Astrocyte (in vitro differentiated cells and primary cell): ENCODE results near the gene LPCAT4. TPM values are rescaled to one million over a fixed set of nuclear protein-coding genes. Genes with fewer than 3 reads are reported as not detected.

Experiments used
- DNase-seq: peaks from one replicate; pipeline ENCODE4 v3.0.0-alpha.2; 2010; ENCODE audit warnings: low read depth
- FAIRE-seq: peaks from 2 replicates; lab custom pipeline; 2011; peaks lifted over from hg19 to GRCh38; lab: Jason Lieb, UNC
- H2AFZ ChIP-seq: 2 replicates; pipeline ENCODE4 v1.6.0; 2012; ENCODE audit warnings: low read depth, low read length, inconsistent platforms
- H3K27ac ChIP-seq: 2 replicates; pipeline ENCODE4 v1.5.1; 2011; ENCODE audit warnings: low read depth, low read length, inconsistent platforms
- H3K27me3 ChIP-seq: 2 replicates; pipeline ENCODE4 v1.6.0; 2011; ENCODE audit warnings: low read length, inconsistent platforms; ENCODE audit not compliant: insufficient read depth
- H3K36me3 ChIP-seq: 2 replicates; pipeline ENCODE4 v1.5.1; 2011; ENCODE audit warnings: low read length, inconsistent platforms; ENCODE audit not compliant: insufficient read depth
- H3K4me1 ChIP-seq: 2 replicates; pipeline ENCODE4 v1.5.1; 2011; ENCODE audit warnings: low read length, inconsistent platforms; ENCODE audit not compliant: insufficient read depth
- H3K4me2 ChIP-seq: 2 replicates; pipeline ENCODE4 v1.6.0; 2012; ENCODE audit warnings: low read length, inconsistent platforms
- H3K4me3 ChIP-seq: 2 replicates; pipeline ENCODE4 v1.5.1; 2011; ENCODE audit warnings: low read depth, mild to moderate bottlenecking, low read length, inconsistent platforms; ENCODE audit not compliant: insufficient read depth
- H3K79me2 ChIP-seq: 2 replicates; pipeline ENCODE4 v1.6.0; 2012; ENCODE audit warnings: mild to moderate bottlenecking, low read length, inconsistent platforms; ENCODE audit not compliant: insufficient read depth
- H3K9ac ChIP-seq: 2 replicates; pipeline ENCODE4 v1.6.0; 2012; ENCODE audit warnings: mild to moderate bottlenecking, low read length, inconsistent platforms
- H3K9me3 ChIP-seq: 2 replicates; pipeline ENCODE4 v1.5.1; 2012; ENCODE audit warnings: low read depth, mild to moderate bottlenecking, low read length, inconsistent platforms; ENCODE audit not compliant: insufficient read depth
- H4K20me1 ChIP-seq: 2 replicates; pipeline ENCODE4 v1.6.0; 2012; ENCODE audit warnings: low read length, inconsistent platforms; ENCODE audit not compliant: insufficient read depth
- H3K27ac Mint-ChIP-seq: one replicate; pipeline ENCODE4 v1.8.0; 2021; ENCODE audit warnings: mild to moderate bottlenecking, mixed read lengths; ENCODE audit not compliant: unreplicated experiment
- H3K27me3 Mint-ChIP-seq: one replicate; pipeline ENCODE4 v1.8.0; 2021; ENCODE audit warnings: low read depth, mixed read lengths; ENCODE audit not compliant: unreplicated experiment
- H3K36me3 Mint-ChIP-seq: one replicate; pipeline ENCODE4 v1.8.0; 2021; ENCODE audit warnings: low read depth, mixed read lengths; ENCODE audit not compliant: unreplicated experiment
- H3K4me1 Mint-ChIP-seq: one replicate; pipeline ENCODE4 v1.8.0; 2021; ENCODE audit warnings: low read depth, mixed read lengths; ENCODE audit not compliant: unreplicated experiment
- H3K4me3 Mint-ChIP-seq: one replicate; pipeline ENCODE4 v1.8.0; 2021; ENCODE audit warnings: mild to moderate bottlenecking, moderate library complexity, mixed read lengths; ENCODE audit not compliant: unreplicated experiment
- H3K9me3 Mint-ChIP-seq: one replicate; pipeline ENCODE4 v1.8.0; 2021; ENCODE audit warnings: mild to moderate bottlenecking, mixed read lengths; ENCODE audit not compliant: unreplicated experiment
- CTCF ChIP-seq: IDR thresholded peaks from 2 replicates; pipeline ENCODE4 v1.5.1; 2011; ENCODE audit warnings: low read depth, mild to moderate bottlenecking, inconsistent platforms, low read length, moderate library complexity; ENCODE audit not compliant: insufficient read depth
- EZH2 ChIP-seq: IDR thresholded peaks from 2 replicates; pipeline ENCODE4 v1.6.1; 2012; ENCODE audit warnings: mild to moderate bottlenecking, low read length, inconsistent platforms; ENCODE audit not compliant: insufficient read depth
- total RNA-seq: library from RNA; stranded (reverse); gene quantifications from 2 replicates; pipeline ENCODE4 v1.2.1, GENCODE V29; 2021

LPCAT4 gene
- total RNA-seq, 1 donor from 2014 or later: 44.4 TPM

GRCh38 chr15:34359416-34359815 lies 7.6 kb downstream of the LPCAT4 start:
- Histone ChIP-seq H2AFZ (no peak overlapping the region), H3K4me2 (no peak overlapping the region), H3K36me3 (peaks cover 13% of the 10 kb centered on the region), H3K4me1 (no peaks in the 10 kb centered on the region), H4K20me1 (peaks cover 7% of the 10 kb centered on the region), H3K9me3 (no peaks in the 10 kb centered on the region), H3K4me3 (no peak overlapping the region), H3K27ac (no peak overlapping the region), H3K79me2 (no peaks in the 10 kb centered on the region), H3K9ac (no peak overlapping the region), H3K27me3 (no peaks in the 10 kb centered on the region)
- Mint-ChIP-seq H3K4me3 (no peak overlapping the region), H3K27ac (no peak overlapping the region), H3K4me1 (peaks cover 3% of the 10 kb centered on the region), H3K36me3 (peaks cover 34% of the 10 kb centered on the region), H3K9me3 (no peaks in the 10 kb centered on the region), H3K27me3 (no peaks in the 10 kb centered on the region)
- TF ChIP-seq EZH2: no peak
- no peak for TF ChIP-seq CTCF
- DNase-seq: no peak
- FAIRE-seq: no peak

DNA sequence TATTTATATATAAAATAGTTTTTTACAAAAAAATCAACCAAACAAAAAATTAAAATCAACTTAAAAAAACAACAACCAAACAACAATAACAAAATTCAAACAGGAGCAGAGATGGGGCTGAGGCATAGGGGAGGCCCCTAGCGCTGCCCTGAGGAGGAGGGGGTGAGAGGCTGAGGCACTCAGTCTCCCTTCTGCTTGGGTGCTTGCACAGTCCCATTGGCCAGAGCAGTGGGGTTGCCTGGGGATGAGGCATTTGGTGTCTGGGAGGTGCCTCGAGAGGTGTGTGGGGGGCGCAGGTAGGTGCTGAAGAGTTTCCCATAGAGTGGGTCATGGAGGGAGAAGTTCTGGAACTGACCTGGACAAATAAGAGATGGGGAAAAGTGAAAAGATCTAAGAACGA lies 8.0 kb downstream of the LPCAT4 start:
- Mint-ChIP-seq H3K9me3 (no peaks in the 10 kb centered on the region), H3K27me3 (no peaks in the 10 kb centered on the region), H3K36me3 (peaks cover 39% of the 10 kb centered on the region), H3K4me1 (peaks cover 3% of the 10 kb centered on the region), H3K4me3 (no peak overlapping the region), H3K27ac (no peak overlapping the region)
- no peak overlapping the region for H3K9ac ChIP-seq
- no peaks in the 10 kb centered on the region for H3K9me3 ChIP-seq
- H3K27me3 ChIP-seq: no peaks in the 10 kb centered on the region
- DNase-seq (no peak), FAIRE-seq (no peak)
- TF ChIP-seq CTCF (no peak), EZH2 (no peak)
- H4K20me1 ChIP-seq: peaks cover 7% of the 10 kb centered on the region
- peaks cover 13% of the 10 kb centered on the region for H3K36me3 ChIP-seq
- H3K4me2 ChIP-seq: no peak overlapping the region
- no peak overlapping the region for H3K27ac ChIP-seq
- H2AFZ ChIP-seq: no peak overlapping the region
- H3K4me3 ChIP-seq: no peak overlapping the region
- H3K79me2 ChIP-seq: no peaks in the 10 kb centered on the region
- no peaks in the 10 kb centered on the region for H3K4me1 ChIP-seq

- H3K36me3 ChIP-seq: peaks cover 13% of the 10 kb centered on the region
- H3K4me1 Mint-ChIP-seq: peaks cover 3% of the 10 kb centered on the region
- FAIRE-seq (no peak), DNase-seq (no peak)
- no peak overlapping the region for H3K27ac ChIP-seq
- H2AFZ ChIP-seq: no peak overlapping the region
- no peak overlapping the region for H3K27ac Mint-ChIP-seq
- no peaks in the 10 kb centered on the region for H3K4me1 ChIP-seq
- no peak overlapping the region for H3K9ac ChIP-seq
- H3K4me3 Mint-ChIP-seq: no peak overlapping the region
- no peaks in the 10 kb centered on the region for H3K9me3 ChIP-seq
- no peak overlapping the region for H3K4me3 ChIP-seq
- no peaks in the 10 kb centered on the region for H3K79me2 ChIP-seq
- H3K27me3 Mint-ChIP-seq: no peaks in the 10 kb centered on the region
- no peak for TF ChIP-seq EZH2
- TF ChIP-seq CTCF: peak; percentile 23
- H4K20me1 ChIP-seq: peaks cover 7% of the 10 kb centered on the region
- no peaks in the 10 kb centered on the region for H3K9me3 Mint-ChIP-seq
- H3K27me3 ChIP-seq: no peaks in the 10 kb centered on the region
- no peak overlapping the region for H3K4me2 ChIP-seq
- H3K36me3 Mint-ChIP-seq: peaks cover 40% of the 10 kb centered on the region
Measured at GRCh38 chr15:34358367-34358766, 8.6 kb downstream of the LPCAT4 start.
